Stimulated activated memory B cell treated with anti-CD40 and anti-IgM and Interleukin-4, amounts not matched to agents 10 μg/mL and 1 μg/mL and 100 μg/mL, for 72 hours (primary cell): Measurements from ENCODE around the gene MSL1.

Source experiments
- ATAC-seq: fragments of 150-1000 bp; cut with Tn5 transposase; 2 replicates; pipeline ENCODE4 v1.10.0; 2021
- H3K27ac Mint-ChIP-seq: one replicate; pipeline ENCODE4 v1.8.0; 2022; ENCODE audit warnings: mild to moderate bottlenecking, mixed read lengths
- H3K27me3 Mint-ChIP-seq: one replicate; pipeline ENCODE4 v1.8.0; 2022; ENCODE audit warnings: mixed read lengths
- H3K36me3 Mint-ChIP-seq: one replicate; pipeline ENCODE4 v1.8.0; 2022; ENCODE audit warnings: mixed read lengths
- H3K4me1 Mint-ChIP-seq: one replicate; pipeline ENCODE4 v1.8.0; 2022; ENCODE audit warnings: mixed read lengths
- H3K4me3 Mint-ChIP-seq: one replicate; pipeline ENCODE4 v1.8.0; 2022; ENCODE audit warnings: mild to moderate bottlenecking, moderate library complexity, mixed read lengths
- H3K9me3 Mint-ChIP-seq: one replicate; pipeline ENCODE4 v1.8.0; 2022; ENCODE audit warnings: mixed read lengths

The MSL1 gene

GRCh38 chr17:40182606-40183005 lies 60.8 kb downstream of the MSL1 start:
- no peak for ATAC-seq
- peaks cover 19% of the 10 kb centered on the region for H3K4me1 Mint-ChIP-seq
- no peak overlapping the region for H3K4me3 Mint-ChIP-seq
- H3K27me3 Mint-ChIP-seq, result no peaks in the 10 kb centered on the region
- no peak overlapping the region for H3K27ac Mint-ChIP-seq
- no peaks in the 10 kb centered on the region for H3K9me3 Mint-ChIP-seq
- H3K36me3 Mint-ChIP-seq, result no peaks in the 10 kb centered on the region
